A673 (cell line): ENCODE measurements around the gene ARID5B. TPM values are rescaled to one million over a fixed set of nuclear protein-coding genes. Genes with fewer than 3 reads are reported as not detected.

Experiments
- BruUV-seq: library from RNA; stranded (reverse); fragments of 400-500 nt; replicated peaks from 2 replicates; lab custom pipeline; 2021; lab: Mats Ljungman, UMichigan
- CTCF ChIA-PET: fragments of 300-600 bp; sonication (Branson Sonifier 250); formaldehyde crosslinking; loops from one replicate; lab custom pipeline; 2022; ENCODE audit warnings: antibody characterized with exemption; lab: Charles Lee
- POLR2A ChIA-PET: fragments of 300-600 bp; sonication (Branson Sonifier 250); formaldehyde crosslinking; loops from one replicate; lab custom pipeline; 2022; ENCODE audit warnings: antibody characterized with exemption; ENCODE audit not compliant: low non-redundant PET; lab: Charles Lee
- DNase-seq: peaks from one replicate; pipeline ENCODE4 v3.0.0-alpha.2; 2015; ENCODE audit warnings: low spot score
- H3K27ac ChIP-seq: fragments of 200-600 bp; sonication (generic); 2 replicates; pipeline ENCODE4 v1.5.1; 2016; ENCODE audit warnings: mixed run types, low read depth, mild to moderate bottlenecking, mixed read lengths, antibody characterized with exemption, low read length; ENCODE audit not compliant: poor library complexity, severe bottlenecking
- H3K27me3 ChIP-seq: fragments of 200-600 bp; sonication (generic); replicated peaks from 2 replicates; pipeline ENCODE4 v1.6.1; 2017; ENCODE audit warnings: mixed run types, low read depth, mild to moderate bottlenecking, mixed read lengths, antibody characterized with exemption, low read length; ENCODE audit not compliant: insufficient read depth, poor library complexity
- H3K36me3 ChIP-seq: fragments of 200-600 bp; sonication (generic); 2 replicates; pipeline ENCODE4 v1.6.1; 2016; ENCODE audit warnings: mixed run types, mild to moderate bottlenecking, mixed read lengths, antibody characterized with exemption, low read length; ENCODE audit not compliant: insufficient read depth, poor library complexity, severe bottlenecking
- H3K4me1 ChIP-seq: fragments of 200-600 bp; sonication (generic); 2 replicates; pipeline ENCODE4 v1.6.1; 2017; ENCODE audit warnings: mixed run types, mild to moderate bottlenecking, mixed read lengths, antibody characterized with exemption, low read length; ENCODE audit not compliant: insufficient read depth, poor library complexity, severe bottlenecking
- H3K4me3 ChIP-seq: fragments of 200-600 bp; sonication (generic); 2 replicates; pipeline ENCODE4 v1.5.1; 2016; ENCODE audit warnings: low read depth, mixed run types, mild to moderate bottlenecking, mixed read lengths, low read length; ENCODE audit not compliant: poor library complexity, severe bottlenecking
- H3K9me3 ChIP-seq: fragments of 200-600 bp; sonication (generic); 2 replicates; pipeline ENCODE4 v1.6.1; 2016; ENCODE audit warnings: mixed run types, low read depth, mild to moderate bottlenecking, mixed read lengths, antibody characterized with exemption, low read length; ENCODE audit not compliant: poor library complexity, severe bottlenecking
- CTCF ChIP-seq: fragments of 300-800, 200-600 bp; sonication (generic); conservative IDR thresholded peaks from 2 replicates; pipeline ENCODE4 v1.5.1; 2017; ENCODE audit warnings: low read depth, mild to moderate bottlenecking, antibody characterized with exemption, low read length, moderate library complexity, mixed read lengths
- EZH2 ChIP-seq: fragments of 200-600 bp; sonication (generic); IDR thresholded peaks from 2 replicates; pipeline ENCODE4 v1.6.1; 2017; ENCODE audit warnings: borderline replicate concordance, low read depth, mild to moderate bottlenecking, mixed read lengths, antibody characterized with exemption, low read length; ENCODE audit not compliant: poor library complexity, severe bottlenecking
- intact Hi-C: fragments of 100-400 bp; cut with micrococcal nuclease; formaldehyde crosslinking; loops from one replicate; pipeline ENCODE4 v1.10.0; 2022; ENCODE audit not compliant: unreplicated experiment
- total RNA-seq: library from RNA; stranded (reverse); gene quantifications from 2 replicates; pipeline ENCODE4 v1.2.3, GENCODE V29; 2021

ARID5B gene
- total RNA-seq, 1 experiment from 2014 or later, result 29.0 TPM

GRCh38 chr10:62034096-62034640 lies 132.7 kb downstream of the ARID5B start:
- no peak for DNase-seq
- no peaks in the 10 kb centered on the region for H3K36me3 ChIP-seq
- H3K27ac ChIP-seq, result no peak overlapping the region
- intact Hi-C loops, result no loop called here
- no peaks in the 10 kb centered on the region for H3K27me3 ChIP-seq
- H3K4me1 ChIP-seq, result peaks cover 42% of the 10 kb centered on the region
- POLR2A ChIA-PET, result no interaction called here
- H3K9me3 ChIP-seq, result no peaks in the 10 kb centered on the region
- TF ChIP-seq EZH2, result no peak
- no peak for TF ChIP-seq CTCF
- no peak overlapping the region for H3K4me3 ChIP-seq
- CTCF ChIA-PET, result no interaction called here
- no TSS peak for BruUV-seq

- CTCF ChIA-PET, result interaction anchor here (0.5 to 0.6 kb wide), 2 partner anchors 139 to 557 kb away, joined by 4 to 6 read pairs; no protein-coding TSS in a partner anchor
- Histone ChIP-seq H3K27me3 (no peaks in the 10 kb centered on the region), H3K4me1 (peaks cover 65% of the 10 kb centered on the region), H3K4me3 (no peak overlapping the region), H3K9me3 (no peaks in the 10 kb centered on the region), H3K36me3 (no peaks in the 10 kb centered on the region), H3K27ac (peak overlapping the region; percentile 79)
- BruUV-seq, result no TSS peak
- POLR2A ChIA-PET, result no interaction called here
- TF ChIP-seq EZH2 (no peak), CTCF (no peak)
- intact Hi-C loops, result loop anchor here (5.0 kb wide), 1 partner anchor 1219 kb away; no protein-coding TSS in a partner anchor
- DNase-seq, result no peak
Measured at GRCh38 chr10:62036186-62037081, 134.9 kb downstream of the ARID5B start.

- H3K36me3 ChIP-seq, result no peaks in the 10 kb centered on the region
- peak; percentile 69 for DNase-seq
- H3K4me3 ChIP-seq, result no peak overlapping the region
- no peak for TF ChIP-seq CTCF
- no peak for TF ChIP-seq EZH2
- ChIA-PET POLR2A (interaction anchor here (0.6 kb wide), 1 partner anchor 63 kb away, joined by 3 read pairs; no protein-coding TSS in a partner anchor), CTCF (interaction anchor here (1.0 to 3.7 kb wide), 2 partner anchors 96 to 208 kb away, joined by 5 to 27 read pairs; no protein-coding TSS in a partner anchor)
- peaks cover 74% of the 10 kb centered on the region for H3K4me1 ChIP-seq
- H3K27me3 ChIP-seq, result no peaks in the 10 kb centered on the region
- intact Hi-C loops, result loop anchor here (5.0 kb wide), 1 partner anchor 1220 kb away; no protein-coding TSS in a partner anchor
- H3K27ac ChIP-seq, result peak overlapping the region; percentile 79
- BruUV-seq, result no TSS peak
- H3K9me3 ChIP-seq, result no peaks in the 10 kb centered on the region
Measured at GRCh38 chr10:62037166-62037831, 135.8 kb downstream of the ARID5B start.
